Measurements from ENCODE around the gene LYZL4.

Gene LYZL4

DNA sequence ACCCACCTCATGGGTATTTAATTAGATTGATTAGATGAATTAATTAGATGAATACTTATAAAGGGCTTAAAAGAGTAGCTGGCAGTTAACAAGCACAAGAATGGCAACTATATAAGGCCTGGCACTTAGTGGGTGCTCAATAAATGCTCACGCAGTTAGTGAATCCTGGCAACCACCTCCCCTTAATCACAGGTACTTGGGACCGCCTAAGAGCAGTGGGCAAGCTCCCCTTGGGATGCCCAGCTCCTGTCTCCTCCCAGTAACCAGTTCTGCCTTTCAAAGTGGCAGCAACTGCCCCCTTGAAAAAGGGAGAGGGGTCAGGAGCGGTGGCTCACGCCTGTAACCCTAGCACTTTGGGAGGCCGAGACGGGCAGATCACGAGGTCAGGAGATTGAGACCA, 4.6 kb downstream of the LYZL4 start:
- no peaks in the 10 kb centered on the region for H3K36me3 ChIP-seq (ENCODE audit: control insufficient read depth, low read length)
- H3K27me3 ChIP-seq (ENCODE audit: control insufficient read depth, low read length), result no peaks in the 10 kb centered on the region; the same call in 1 of the 2 replicates
- H4K20me1 ChIP-seq (ENCODE audit: control insufficient read depth, insufficient read depth, low read depth, low read length), result no peaks in the 10 kb centered on the region
- no peaks in the 10 kb centered on the region for H3F3A ChIP-seq (ENCODE audit: control insufficient read depth, insufficient read depth)
- no peaks in the 10 kb centered on the region for H3K9me2 ChIP-seq (replicated peaks; ENCODE audit: control insufficient read depth, low read length)
- no peak overlapping the region for H3K4me2 ChIP-seq (ENCODE audit: low read length)
- H3K4me3 ChIP-seq (ENCODE audit: low read length), result no peak overlapping the region
- no peaks in the 10 kb centered on the region for H3K79me2 ChIP-seq (ENCODE audit: control insufficient read depth, low read length)
- H3K4me1 ChIP-seq (ENCODE audit: control insufficient read depth, low read length), result no peaks in the 10 kb centered on the region
- H3K9me3 ChIP-seq (ENCODE audit: control insufficient read depth, insufficient read depth, low read length), result no peaks in the 10 kb centered on the region
- H3K27ac ChIP-seq (ENCODE audit: low read depth, low read length), result no peak overlapping the region
- TF ChIP-seq EZH2phosphoT487 (IDR thresholded peaks at IDR 0.05; ENCODE audit: borderline replicate concordance, low read length), result no peak
- TF ChIP-seq, protein P1, sequence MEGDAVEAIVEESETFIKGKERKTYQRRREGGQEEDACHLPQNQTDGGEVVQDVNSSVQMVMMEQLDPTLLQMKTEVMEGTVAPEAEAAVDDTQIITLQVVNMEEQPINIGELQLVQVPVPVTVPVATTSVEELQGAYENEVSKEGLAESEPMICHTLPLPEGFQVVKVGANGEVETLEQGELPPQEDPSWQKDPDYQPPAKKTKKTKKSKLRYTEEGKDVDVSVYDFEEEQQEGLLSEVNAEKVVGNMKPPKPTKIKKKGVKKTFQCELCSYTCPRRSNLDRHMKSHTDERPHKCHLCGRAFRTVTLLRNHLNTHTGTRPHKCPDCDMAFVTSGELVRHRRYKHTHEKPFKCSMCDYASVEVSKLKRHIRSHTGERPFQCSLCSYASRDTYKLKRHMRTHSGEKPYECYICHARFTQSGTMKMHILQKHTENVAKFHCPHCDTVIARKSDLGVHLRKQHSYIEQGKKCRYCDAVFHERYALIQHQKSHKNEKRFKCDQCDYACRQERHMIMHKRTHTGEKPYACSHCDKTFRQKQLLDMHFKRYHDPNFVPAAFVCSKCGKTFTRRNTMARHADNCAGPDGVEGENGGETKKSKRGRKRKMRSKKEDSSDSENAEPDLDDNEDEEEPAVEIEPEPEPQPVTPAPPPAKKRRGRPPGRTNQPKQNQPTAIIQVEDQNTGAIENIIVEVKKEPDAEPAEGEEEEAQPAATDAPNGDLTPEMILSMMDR (IDR thresholded peaks at IDR 0.05; ENCODE audit: low read depth, low read length, poor library complexity, severe bottlenecking), result no peak

DNA sequence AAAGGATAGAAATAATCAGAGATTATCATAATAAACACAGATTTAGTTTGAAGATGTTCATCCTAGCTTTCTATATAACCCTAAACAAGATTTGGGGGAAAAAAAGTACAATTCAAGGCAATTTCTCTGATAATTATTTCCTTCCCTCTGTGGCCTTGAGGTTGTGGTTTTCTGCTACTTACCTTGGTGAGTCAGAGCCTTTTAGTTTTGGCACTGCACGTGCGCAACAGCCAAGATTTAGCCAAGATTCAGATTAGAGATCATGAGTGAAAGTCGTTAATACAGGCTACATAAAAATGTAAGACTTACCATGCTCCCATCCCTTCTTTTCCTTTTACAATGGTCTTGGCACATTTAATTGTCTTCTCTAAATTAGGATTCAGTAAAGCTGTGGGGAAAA, 6.7 kb downstream of the LYZL4 start:
- Histone ChIP-seq H3K9me3 (ENCODE audit: control insufficient read depth, insufficient read depth, low read length) (no peaks in the 10 kb centered on the region), H3F3A (ENCODE audit: control insufficient read depth, insufficient read depth) (no peaks in the 10 kb centered on the region), H4K20me1 (ENCODE audit: control insufficient read depth, insufficient read depth, low read depth, low read length) (no peaks in the 10 kb centered on the region), H3K27ac (ENCODE audit: low read depth, low read length) (no peak overlapping the region), H3K79me2 (ENCODE audit: control insufficient read depth, low read length) (no peaks in the 10 kb centered on the region), H3K4me1 (ENCODE audit: control insufficient read depth, low read length) (no peaks in the 10 kb centered on the region), H3K4me3 (ENCODE audit: low read length) (no peak overlapping the region), H3K36me3 (ENCODE audit: control insufficient read depth, low read length) (no peaks in the 10 kb centered on the region), H3K4me2 (ENCODE audit: low read length) (no peak overlapping the region), H3K27me3 (ENCODE audit: control insufficient read depth, low read length) (no peaks in the 10 kb centered on the region; the same call in none of the 2 replicates), H3K9me2 (replicated peaks; ENCODE audit: control insufficient read depth, low read length) (no peaks in the 10 kb centered on the region)
- TF ChIP-seq, protein P1 (IDR thresholded peaks at IDR 0.05; ENCODE audit: low read depth, low read length, poor library complexity, severe bottlenecking), result no peak
- TF ChIP-seq EZH2phosphoT487 (IDR thresholded peaks at IDR 0.05; ENCODE audit: borderline replicate concordance, low read length), result no peak

DNA sequence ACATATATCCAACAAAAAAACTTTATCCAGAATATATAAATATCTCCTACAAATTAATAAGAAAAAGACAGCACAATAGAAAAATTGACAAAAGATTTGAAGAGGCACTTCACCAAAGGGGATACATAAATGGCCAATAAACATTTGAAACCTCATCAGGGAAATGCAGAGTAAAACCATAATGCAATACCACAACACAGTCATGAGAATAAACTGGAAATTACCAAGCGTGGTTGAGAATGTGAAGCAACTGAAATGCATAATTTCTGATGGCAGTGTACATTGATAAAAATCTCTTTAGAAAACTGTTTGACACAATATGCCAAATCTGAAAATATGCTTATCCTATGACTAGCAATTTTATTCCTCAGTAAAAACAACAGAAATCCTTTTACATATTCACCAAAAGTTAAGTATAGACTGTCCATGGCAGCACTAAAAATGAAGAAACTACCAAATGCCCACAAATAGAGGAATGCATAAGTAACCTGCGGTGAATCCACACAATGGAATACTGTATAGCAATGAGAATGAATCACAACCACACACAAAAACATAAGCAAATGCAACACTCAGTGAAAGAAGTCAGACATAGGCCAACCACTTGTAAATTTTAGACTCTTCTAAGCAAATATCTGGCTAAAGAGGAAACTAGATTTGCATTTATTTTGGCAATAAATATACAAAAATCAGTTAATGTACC, 7.9 kb downstream of the LYZL4 start:
- Histone ChIP-seq H3K4me1 (ENCODE audit: control insufficient read depth, low read length) (no peaks in the 10 kb centered on the region), H3K9me3 (ENCODE audit: control insufficient read depth, insufficient read depth, low read length) (no peaks in the 10 kb centered on the region), H3K9me2 (replicated peaks; ENCODE audit: control insufficient read depth, low read length) (no peaks in the 10 kb centered on the region), H3K79me2 (ENCODE audit: control insufficient read depth, low read length) (no peaks in the 10 kb centered on the region), H3K27me3 (ENCODE audit: control insufficient read depth, low read length) (no peaks in the 10 kb centered on the region; the same call in none of the 2 replicates), H3K27ac (ENCODE audit: low read depth, low read length) (no peak overlapping the region), H3K4me3 (ENCODE audit: low read length) (no peak overlapping the region), H3F3A (ENCODE audit: control insufficient read depth, insufficient read depth) (no peaks in the 10 kb centered on the region), H3K36me3 (ENCODE audit: control insufficient read depth, low read length) (no peaks in the 10 kb centered on the region), H4K20me1 (ENCODE audit: control insufficient read depth, insufficient read depth, low read depth, low read length) (no peaks in the 10 kb centered on the region), H3K4me2 (ENCODE audit: low read length) (no peak overlapping the region)
- TF ChIP-seq, protein P1 (IDR thresholded peaks at IDR 0.05; ENCODE audit: low read depth, low read length, poor library complexity, severe bottlenecking), result no peak
- TF ChIP-seq EZH2phosphoT487 (IDR thresholded peaks at IDR 0.05; ENCODE audit: borderline replicate concordance, low read length), result no peak
